ENCODE results near the gene SMC3. TPM values are rescaled to one million over a fixed set of nuclear protein-coding genes. Genes with fewer than 3 reads are reported as not detected.

SMC3 gene
- total RNA-seq, 1 experiment from 2014 or later, result 31.3 TPM

- peak; percentile 11 for DNase-seq
- BruUV-seq (replicated peaks), result no TSS peak
- H3K9me3 Mint-ChIP-seq (ENCODE audit: low read depth, unreplicated experiment), result no peaks in the 10 kb centered on the region
- H3K4me3 Mint-ChIP-seq (ENCODE audit: low read depth, unreplicated experiment), result no peak overlapping the region
- CTCF ChIA-PET, result no interaction called here
- H3K27me3 Mint-ChIP-seq (ENCODE audit: unreplicated experiment), result peaks cover 22% of the 10 kb centered on the region
- no peaks in the 10 kb centered on the region for H3K4me1 Mint-ChIP-seq (ENCODE audit: low read depth, unreplicated experiment)
- no peaks in the 10 kb centered on the region for H3K36me3 Mint-ChIP-seq (ENCODE audit: insufficient read depth, unreplicated experiment)
- intact Hi-C loops (cut with micrococcal nuclease; ENCODE audit: unreplicated experiment), result no loop called here
- no peak overlapping the region for H3K27ac Mint-ChIP-seq (ENCODE audit: unreplicated experiment)
- TF ChIP-seq CTCF (IDR thresholded peaks at IDR 0.05; ENCODE audit: unreplicated experiment), result no peak
Measured at GRCh38 chr10:110641256-110641655, 73.8 kb downstream of the SMC3 start.

- CTCF ChIA-PET, result interaction anchor here (0.6 kb wide), 1 partner anchor 421 kb away, joined by 3 read pairs; no protein-coding TSS in a partner anchor
- Mint-ChIP-seq H3K4me3 (ENCODE audit: low read depth, unreplicated experiment) (peak overlapping the region; percentile 63), H3K4me1 (ENCODE audit: low read depth, unreplicated experiment) (no peaks in the 10 kb centered on the region), H3K36me3 (ENCODE audit: insufficient read depth, unreplicated experiment) (no peaks in the 10 kb centered on the region), H3K9me3 (ENCODE audit: low read depth, unreplicated experiment) (no peaks in the 10 kb centered on the region), H3K27ac (ENCODE audit: unreplicated experiment) (no peak overlapping the region), H3K27me3 (ENCODE audit: unreplicated experiment) (peaks cover 22% of the 10 kb centered on the region)
- intact Hi-C loops (cut with micrococcal nuclease; ENCODE audit: unreplicated experiment), result no loop called here
- no peak for TF ChIP-seq CTCF (IDR thresholded peaks at IDR 0.05; ENCODE audit: unreplicated experiment)
- no peak for DNase-seq
- BruUV-seq (replicated peaks), result no TSS peak
Measured at GRCh38 chr10:110642204-110643034, 74.9 kb downstream of the SMC3 start.

- CTCF ChIA-PET, result no interaction called here
- intact Hi-C loops (cut with micrococcal nuclease; ENCODE audit: unreplicated experiment), result no loop called here
- TF ChIP-seq CTCF (IDR thresholded peaks at IDR 0.05; ENCODE audit: unreplicated experiment), result no peak
- BruUV-seq (replicated peaks), result no TSS peak
- no peaks in the 10 kb centered on the region for H3K36me3 Mint-ChIP-seq (ENCODE audit: insufficient read depth, unreplicated experiment)
- no peaks in the 10 kb centered on the region for H3K9me3 Mint-ChIP-seq (ENCODE audit: low read depth, unreplicated experiment)
- peak overlapping the region; percentile 63 for H3K4me3 Mint-ChIP-seq (ENCODE audit: low read depth, unreplicated experiment)
- H3K27ac Mint-ChIP-seq (ENCODE audit: unreplicated experiment), result no peak overlapping the region
- no peak for DNase-seq
- peaks cover 22% of the 10 kb centered on the region for H3K27me3 Mint-ChIP-seq (ENCODE audit: unreplicated experiment)
- no peaks in the 10 kb centered on the region for H3K4me1 Mint-ChIP-seq (ENCODE audit: low read depth, unreplicated experiment)
Measured at GRCh38 chr10:110643035-110643652, 75.6 kb downstream of the SMC3 start.

- intact Hi-C loops (cut with micrococcal nuclease; ENCODE audit: unreplicated experiment), result no loop called here
- H3K9me3 Mint-ChIP-seq (ENCODE audit: low read depth, unreplicated experiment), result no peaks in the 10 kb centered on the region
- H3K4me3 Mint-ChIP-seq (ENCODE audit: low read depth, unreplicated experiment), result peak within 1 kb of the TSS; percentile 63
- peak; percentile 23 for DNase-seq
- CTCF ChIA-PET, result no interaction called here
- no peaks in the 10 kb centered on the region for H3K36me3 Mint-ChIP-seq (ENCODE audit: insufficient read depth, unreplicated experiment)
- H3K27me3 Mint-ChIP-seq (ENCODE audit: unreplicated experiment), result peaks cover 22% of the 10 kb centered on the region
- no peak within 1 kb of the TSS for H3K27ac Mint-ChIP-seq (ENCODE audit: unreplicated experiment)
- TF ChIP-seq CTCF (IDR thresholded peaks at IDR 0.05; ENCODE audit: unreplicated experiment), result no peak
- BruUV-seq (replicated peaks), result no TSS peak
- no peaks in the 10 kb centered on the region for H3K4me1 Mint-ChIP-seq (ENCODE audit: low read depth, unreplicated experiment)
Measured at GRCh38 chr10:110643653-110644597, 76.4 kb downstream of the SMC3 start, which contains the start of gene RBM20. TSS of gene RBM20 (plus strand) at chr10:110644336. CDS start at chr10:110644455, 119 bp downstream.
